Mesenchymal stem cell (in vitro differentiated cells and primary cell): Measurements from ENCODE around the gene HBA2.

Experiments
- DNase-seq: peaks from one replicate; pipeline ENCODE4 v3.0.0-alpha.2; 2013
- H2AFZ ChIP-seq: one replicate; pipeline ENCODE4 v1.6.1; 2013; ENCODE audit warnings: low read depth, mild to moderate bottlenecking, control low read depth, inconsistent platforms, low read length, moderate library complexity
- H2AK5ac ChIP-seq: 2 replicates; pipeline ENCODE4 v1.6.1; 2013; ENCODE audit warnings: low read length, moderate library complexity, mild to moderate bottlenecking, inconsistent platforms; ENCODE audit not compliant: severe bottlenecking
- H2BK120ac ChIP-seq: one replicate; pipeline ENCODE4 v1.6.1; 2013; ENCODE audit warnings: low read depth, mild to moderate bottlenecking, inconsistent platforms, low read length, moderate library complexity
- H2BK12ac ChIP-seq, 2 experiments: one replicate each; pipeline ENCODE4 v1.6.1; 2013; ENCODE audit warnings: inconsistent platforms in 2 of 2, low read length in 2 of 2, mild to moderate bottlenecking in 2 of 2, moderate library complexity in 2 of 2, control low read depth in 1 of 2
- H2BK15ac ChIP-seq: one replicate; pipeline ENCODE4 v1.6.1; 2013; ENCODE audit warnings: mild to moderate bottlenecking, low read depth, inconsistent platforms; ENCODE audit not compliant: poor library complexity, severe bottlenecking
- H2BK5ac ChIP-seq: 2 replicates; pipeline ENCODE4 v1.6.1; 2013; ENCODE audit warnings: low read depth, mild to moderate bottlenecking, low read length, control low read depth, inconsistent platforms; ENCODE audit not compliant: poor library complexity, severe bottlenecking
- H3K14ac ChIP-seq, 2 experiments: one replicate each; pipeline ENCODE4 v1.6.1; 2013; ENCODE audit warnings: inconsistent platforms in 2 of 2, low read length in 2 of 2, control low read depth in 1 of 2, mild to moderate bottlenecking in 1 of 2, moderate library complexity in 1 of 2
- H3K18ac ChIP-seq, 2 experiments: one replicate each; pipeline ENCODE4 v1.6.1; 2013; ENCODE audit warnings: inconsistent platforms in 2 of 2, low read length in 2 of 2, control low read depth in 1 of 2, low read depth in 1 of 2, mild to moderate bottlenecking in 1 of 2
- H3K23ac ChIP-seq, 2 experiments: one replicate each; pipeline ENCODE4 v1.6.1; 2013; ENCODE audit warnings: inconsistent platforms in 2 of 2, low read length in 2 of 2, mild to moderate bottlenecking in 2 of 2, moderate library complexity in 2 of 2, control low read depth in 1 of 2
- H3K27ac ChIP-seq: 2 replicates; pipeline ENCODE4 v1.5.1; 2013; ENCODE audit warnings: mild to moderate bottlenecking, moderate library complexity, low read length, control low read depth, inconsistent platforms; ENCODE audit not compliant: poor library complexity, severe bottlenecking
- H3K27me3 ChIP-seq, 2 experiments: 2 replicates each; pipeline versions ENCODE4 v1.6.1 to v1.7.0; 2013; ENCODE audit warnings: low read length in 2 of 2, mild to moderate bottlenecking in 2 of 2, moderate library complexity in 2 of 2, control low read depth in 1 of 2, inconsistent platforms in 1 of 2; ENCODE audit not compliant: control insufficient read depth in 1 of 2, insufficient read depth in 1 of 2
- H3K36me3 ChIP-seq, 2 experiments: 2 replicates each; pipeline versions ENCODE4 v1.6.1 to v1.7.0; 2013; ENCODE audit warnings: low read length in 2 of 2, control low read depth in 1 of 2, inconsistent platforms in 1 of 2, low read depth in 1 of 2, mild to moderate bottlenecking in 1 of 2; ENCODE audit not compliant: insufficient read depth in 2 of 2, control insufficient read depth in 1 of 2
- H3K4ac ChIP-seq, 2 experiments: one replicate each; pipeline ENCODE4 v1.6.1; 2013; ENCODE audit warnings: inconsistent platforms in 2 of 2, low read length in 2 of 2, mild to moderate bottlenecking in 2 of 2, moderate library complexity in 2 of 2, control low read depth in 1 of 2, low read depth in 1 of 2
- H3K4me1 ChIP-seq: 2 replicates; pipeline ENCODE4 v1.6.1; 2013; ENCODE audit warnings: low read depth, low read length, control low read depth; ENCODE audit not compliant: control insufficient read depth, insufficient read depth
- H3K4me2 ChIP-seq: 2 replicates; pipeline ENCODE4 v1.6.1; 2013; ENCODE audit warnings: low read length, mild to moderate bottlenecking, inconsistent platforms; ENCODE audit not compliant: poor library complexity, severe bottlenecking
- H3K4me3 ChIP-seq, 2 experiments: 2 replicates each; pipeline versions ENCODE4 v1.5.1 to v1.7.0; 2013; ENCODE audit warnings: low read length in 2 of 2, mild to moderate bottlenecking in 2 of 2, control low read depth in 1 of 2, low read depth in 1 of 2; ENCODE audit not compliant: insufficient read depth in 1 of 2
- H3K79me1 ChIP-seq: replicated peaks from 2 replicates; pipeline ENCODE4 v1.6.1; 2013; ENCODE audit warnings: mild to moderate bottlenecking, control low read depth, low read length, inconsistent platforms; ENCODE audit not compliant: poor library complexity, severe bottlenecking
- H3K9ac ChIP-seq: 2 replicates; pipeline ENCODE4 v1.7.0; 2013; ENCODE audit warnings: mild to moderate bottlenecking, low read length, moderate library complexity
- H3K9me3 ChIP-seq: 2 replicates; pipeline ENCODE4 v1.7.0; 2013; ENCODE audit warnings: mild to moderate bottlenecking, low read length; ENCODE audit not compliant: control insufficient read depth
- H4K8ac ChIP-seq: one replicate; pipeline ENCODE4 v1.6.1; 2013; ENCODE audit warnings: inconsistent platforms, mild to moderate bottlenecking, low read length, moderate library complexity
- H4K91ac ChIP-seq: one replicate; pipeline ENCODE4 v1.6.1; 2013; ENCODE audit warnings: mild to moderate bottlenecking, low read length, inconsistent platforms
- WGBS: methylation state at CpG from one replicate; pipeline ENCODE4 v1.1.7; 2013; ENCODE audit warnings: mixed read lengths; 5-methylcytosine and 5-hydroxymethylcytosine counted together

Gene HBA2

DNA sequence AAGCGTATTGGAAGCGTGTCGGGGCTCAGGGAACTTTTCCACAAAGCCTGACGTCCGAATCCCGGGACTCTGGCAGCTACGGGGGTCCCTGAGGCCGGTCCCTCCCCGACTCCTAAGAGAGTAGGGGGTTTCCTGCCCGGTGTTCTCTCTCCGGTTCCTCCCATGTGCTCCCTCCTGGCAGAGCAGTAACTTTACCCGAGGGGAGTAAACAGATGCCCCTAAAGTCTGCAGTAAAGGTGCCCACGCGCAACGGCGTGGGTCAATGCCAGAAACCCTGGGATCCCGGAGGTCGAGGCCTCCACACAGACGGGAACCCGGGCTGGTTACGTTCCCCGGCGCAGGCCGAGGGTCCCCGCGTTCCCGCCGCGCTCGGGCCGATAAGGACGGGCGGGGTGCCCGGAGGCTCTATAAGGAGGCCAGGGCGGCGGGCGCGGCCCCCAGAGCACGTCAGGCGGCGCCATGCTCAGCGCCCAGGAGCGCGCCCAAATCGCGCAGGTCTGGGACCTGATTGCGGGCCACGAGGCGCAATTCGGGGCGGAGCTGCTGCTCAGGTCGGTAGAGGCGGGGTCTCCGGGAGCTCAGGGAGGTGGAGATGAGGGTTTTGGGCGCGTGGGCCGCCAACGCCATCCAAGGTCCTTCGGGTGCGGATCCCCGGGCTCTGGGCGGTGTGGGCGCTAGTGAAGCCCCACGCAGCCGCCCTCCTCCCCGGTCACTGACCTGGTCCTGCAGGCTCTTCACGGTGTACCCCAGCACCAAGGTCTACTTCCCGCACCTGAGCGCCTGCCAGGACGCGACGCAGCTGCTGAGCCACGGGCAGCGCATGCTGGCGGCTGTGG lies 6.9 kb upstream of the HBA2 start, which contains the start of gene HBM:
Gene HBM (plus strand): TSS at position 440 of the 836 bp plus-strand sequence. CDS start 20 bp downstream, at position 460.
- no peaks in the 10 kb centered on the region for H3K9me3 ChIP-seq
- H2AK5ac ChIP-seq = no peak within 1 kb of the TSS
- H2AFZ ChIP-seq = no peak within 1 kb of the TSS
- no peak within 1 kb of the TSS for H2BK5ac ChIP-seq
- H4K91ac ChIP-seq = no peak within 1 kb of the TSS
- no peak within 1 kb of the TSS for H3K4me3 ChIP-seq
- peaks cover 17% of the 10 kb centered on the region for H3K4me1 ChIP-seq
- H4K8ac ChIP-seq = no peak within 1 kb of the TSS
- no peak within 1 kb of the TSS for H2BK120ac ChIP-seq
- H3K4ac ChIP-seq = no peak within 1 kb of the TSS
- H3K79me1 ChIP-seq = no peaks in the 10 kb centered on the region
- peak within 1 kb of the TSS; percentile 18 for H3K4me2 ChIP-seq
- H3K27me3 ChIP-seq = peaks cover 63% of the 10 kb centered on the region in 2 experiments
- no peak for DNase-seq
- no peak within 1 kb of the TSS for H3K9ac ChIP-seq
- 6% methylated on average over 74 of the region's 75 CpGs for WGBS
- H3K27ac ChIP-seq = no peak within 1 kb of the TSS
- H3K23ac ChIP-seq = no peak within 1 kb of the TSS
- no peak within 1 kb of the TSS for H3K14ac ChIP-seq
- no peak within 1 kb of the TSS for H3K18ac ChIP-seq
- no peaks in the 10 kb centered on the region for H3K36me3 ChIP-seq
- H2BK15ac ChIP-seq = peak within 1 kb of the TSS; percentile 40
- H2BK12ac ChIP-seq = no peak within 1 kb of the TSS

DNA sequence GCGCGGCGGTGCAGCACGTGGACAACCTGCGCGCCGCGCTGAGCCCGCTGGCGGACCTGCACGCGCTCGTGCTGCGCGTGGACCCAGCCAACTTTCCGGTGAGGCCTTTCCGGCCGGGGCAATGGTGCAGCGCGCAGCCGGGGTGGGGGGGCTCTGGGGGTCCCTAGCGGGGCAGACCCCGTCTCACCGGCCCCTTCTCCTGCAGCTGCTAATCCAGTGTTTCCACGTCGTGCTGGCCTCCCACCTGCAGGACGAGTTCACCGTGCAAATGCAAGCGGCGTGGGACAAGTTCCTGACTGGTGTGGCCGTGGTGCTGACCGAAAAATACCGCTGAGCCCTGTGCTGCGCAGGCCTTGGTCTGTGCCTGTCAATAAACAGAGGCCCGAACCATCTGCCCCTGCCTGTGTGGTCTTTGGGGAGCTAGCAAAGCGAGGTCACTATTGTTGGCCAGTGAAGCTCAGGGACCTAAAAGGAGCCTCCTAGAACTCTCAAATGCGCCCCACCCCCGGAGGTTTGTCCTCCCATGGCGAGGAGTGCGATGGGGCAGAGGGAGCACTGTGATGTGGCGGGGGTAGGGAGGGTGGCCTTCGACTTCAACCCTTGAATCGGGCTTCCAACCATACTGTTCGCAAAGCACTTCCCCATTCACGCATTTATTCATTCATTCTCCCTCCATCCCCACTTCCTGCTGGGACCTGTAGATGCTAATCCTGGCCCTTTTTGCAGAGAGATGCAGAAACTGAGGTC lies 6.1 kb upstream of the HBA2 start:
- Histone ChIP-seq H2BK12ac (no peak overlapping the region), H3K4me2 (no peak overlapping the region), H3K9me3 (no peaks in the 10 kb centered on the region), H3K4ac (no peak overlapping the region), H2BK15ac (peak overlapping the region; percentile 40), H2AK5ac (no peak overlapping the region), H3K23ac (no peak overlapping the region), H3K4me1 (peaks cover 17% of the 10 kb centered on the region), H3K9ac (no peak overlapping the region), H3K27me3 (peaks cover 63 to 64% of the 10 kb centered on the region in 2 experiments), H3K79me1 (no peaks in the 10 kb centered on the region), H2BK5ac (no peak overlapping the region), H2AFZ (no peak overlapping the region), H2BK120ac (no peak overlapping the region), H3K4me3 (no peak overlapping the region), H3K27ac (no peak overlapping the region), H3K18ac (no peak overlapping the region), H3K14ac (no peak overlapping the region), H4K91ac (no peak overlapping the region), H4K8ac (no peak overlapping the region), H3K36me3 (no peaks in the 10 kb centered on the region)
- DNase-seq = no peak
- WGBS = 10% methylated on average over 44 of the region's 45 CpGs

DNA sequence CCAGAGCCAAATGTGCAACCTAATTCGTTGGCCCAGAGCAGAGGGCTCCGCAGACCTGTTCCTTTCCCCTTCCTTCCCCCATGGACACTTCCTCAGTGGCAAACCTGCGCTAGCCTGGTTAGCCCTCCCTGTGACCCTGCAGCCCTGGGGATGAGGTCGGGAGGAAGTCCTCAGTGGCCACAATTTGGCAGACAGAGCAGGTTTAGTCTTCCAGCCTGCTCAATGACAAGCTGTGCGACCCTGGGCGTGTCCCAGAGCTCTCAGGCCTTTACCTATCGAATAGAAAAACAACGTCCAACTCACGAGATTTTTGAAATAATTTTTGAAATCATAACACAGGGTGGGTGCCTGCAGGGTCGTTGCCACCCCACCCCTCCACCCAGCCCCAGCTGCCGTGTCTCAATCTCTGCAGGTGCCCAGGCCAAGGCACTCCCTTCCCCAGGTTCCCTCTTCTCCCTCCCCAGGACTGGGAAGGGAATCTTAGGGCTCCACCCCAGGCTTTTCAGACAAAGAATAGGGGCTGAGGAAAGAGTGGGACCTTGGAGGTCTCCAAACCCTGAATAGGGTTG lies 5.5 kb upstream of the HBA2 start:
- H3K14ac ChIP-seq = no peak overlapping the region
- peaks cover 62 to 65% of the 10 kb centered on the region in 2 experiments for H3K27me3 ChIP-seq
- H2BK12ac ChIP-seq = no peak overlapping the region
- H3K79me1 ChIP-seq = no peaks in the 10 kb centered on the region
- no peak overlapping the region for H2BK120ac ChIP-seq
- H3K4me2 ChIP-seq = no peak overlapping the region
- H2AFZ ChIP-seq = no peak overlapping the region
- no peak overlapping the region for H2BK5ac ChIP-seq
- no peak overlapping the region for H3K4ac ChIP-seq
- H3K9me3 ChIP-seq = no peaks in the 10 kb centered on the region
- 32% methylated on average over 10 of the region's 11 CpGs for WGBS
- H2AK5ac ChIP-seq = no peak overlapping the region
- no peak overlapping the region for H3K27ac ChIP-seq
- H3K23ac ChIP-seq = no peak overlapping the region
- no peak overlapping the region for H2BK15ac ChIP-seq
- peaks cover 17% of the 10 kb centered on the region for H3K4me1 ChIP-seq
- no peak overlapping the region for H3K4me3 ChIP-seq
- no peak overlapping the region for H3K18ac ChIP-seq
- DNase-seq = no peak
- H4K91ac ChIP-seq = no peak overlapping the region
- H3K9ac ChIP-seq = no peak overlapping the region
- no peak overlapping the region for H4K8ac ChIP-seq
- no peaks in the 10 kb centered on the region for H3K36me3 ChIP-seq

DNA sequence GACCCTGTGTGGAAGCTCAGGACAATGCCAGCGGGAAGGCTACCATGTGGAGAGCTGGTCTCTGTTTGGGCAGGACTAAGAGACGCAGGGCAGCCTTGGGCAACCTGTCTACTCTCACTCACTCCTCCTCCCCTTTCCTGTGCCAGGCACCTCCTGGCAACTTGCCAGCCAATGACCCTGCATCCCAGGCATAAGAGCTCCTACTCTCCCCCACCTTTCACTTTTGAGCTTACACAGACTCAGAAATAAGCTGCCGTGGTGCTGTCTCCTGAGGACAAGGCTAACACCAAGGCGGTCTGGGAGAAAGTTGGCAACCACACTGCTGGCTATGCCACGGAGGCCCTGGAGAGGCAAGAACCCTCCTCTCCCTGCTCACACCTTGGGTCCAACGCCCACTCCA lies 4.3 kb upstream of the HBA2 start:
- H3K27me3 ChIP-seq = peaks cover 57 to 59% of the 10 kb centered on the region in 2 experiments
- H2BK12ac ChIP-seq = no peak overlapping the region
- H3K4me1 ChIP-seq = peaks cover 17% of the 10 kb centered on the region
- no peak overlapping the region for H3K14ac ChIP-seq
- no peak for DNase-seq
- no peak overlapping the region for H4K8ac ChIP-seq
- no peak overlapping the region for H2AFZ ChIP-seq
- no peak overlapping the region for H2BK5ac ChIP-seq
- no peaks in the 10 kb centered on the region for H3K79me1 ChIP-seq
- 78% methylated on average over 6 of the region's 6 CpGs for WGBS
- H3K23ac ChIP-seq = no peak overlapping the region
- no peak overlapping the region for H2AK5ac ChIP-seq
- no peak overlapping the region for H2BK120ac ChIP-seq
- H3K9ac ChIP-seq = no peak overlapping the region
- no peak overlapping the region for H3K4ac ChIP-seq
- no peak overlapping the region for H2BK15ac ChIP-seq
- no peak overlapping the region for H4K91ac ChIP-seq
- H3K9me3 ChIP-seq = no peaks in the 10 kb centered on the region
- no peak overlapping the region for H3K18ac ChIP-seq
- H3K36me3 ChIP-seq = no peaks in the 10 kb centered on the region
- no peak overlapping the region for H3K4me3 ChIP-seq
- no peak overlapping the region for H3K27ac ChIP-seq
- H3K4me2 ChIP-seq = no peak overlapping the region
